GM19468 (cell line): ENCODE results near the gene CCDC187.

Experiments used
- ATAC-seq: cut with Tn5 transposase; IDR thresholded peaks from one replicate; pipeline ENCODE4 v1.9.1; 2021; ENCODE audit warnings: mild to moderate bottlenecking, moderate library complexity, moderate number of reproducible peaks; ENCODE audit not compliant: unreplicated experiment; ENCODE audit errors: extremely low read depth

The CCDC187 gene

GRCh38 chr9:136259836-136260235 is 44.1 kb downstream of the CCDC187 start:
- ATAC-seq, result no peak

- ATAC-seq, result no peak
Measured at GRCh38 chr9:136259517-136259813, 44.4 kb downstream of the CCDC187 start.

GRCh38 chr9:136258786-136259516 is 44.9 kb downstream of the CCDC187 start:
- ATAC-seq, result no peak

GRCh38 chr9:136258299-136258625 is 45.6 kb downstream of the CCDC187 start:
- ATAC-seq, result no peak

GRCh38 chr9:136257381-136258298 is 46.3 kb downstream of the CCDC187 start:
- no peak for ATAC-seq

GRCh38 chr9:136255896-136256890 is 47.7 kb downstream of the CCDC187 start:
- no peak for ATAC-seq

GRCh38 chr9:136255166-136255538 is 48.7 kb downstream of the CCDC187 start:
- ATAC-seq, result no peak

GRCh38 chr9:136254381-136255165 is 49.3 kb downstream of the CCDC187 start:
- no peak for ATAC-seq

GRCh38 chr9:136253246-136254130 is 50.4 kb downstream of the CCDC187 start:
- ATAC-seq, result no peak

- no peak for ATAC-seq
Measured at GRCh38 chr9:136252846-136253245, 51.0 kb downstream of the CCDC187 start.

- ATAC-seq, result no peak
Measured at GRCh38 chr9:136252281-136252680, 51.6 kb downstream of the CCDC187 start.

GRCh38 chr9:136251264-136252115 is 52.4 kb downstream of the CCDC187 start:
- ATAC-seq, result no peak

GRCh38 chr9:136250676-136251075 is 53.2 kb downstream of the CCDC187 start:
- ATAC-seq, result no peak

- ATAC-seq, result no peak
Measured at GRCh38 chr9:136249877-136250559, 53.9 kb downstream of the CCDC187 start.

GRCh38 chr9:136248951-136249876 is 54.7 kb downstream of the CCDC187 start:
- ATAC-seq, result no peak

GRCh38 chr9:136247947-136248637 is 55.8 kb downstream of the CCDC187 start:
- ATAC-seq, result no peak
